C4-2B (cell line): ENCODE measurements around the gene API5.

Experiments used
- ZFX ChIP-seq: fragments of 450-650 bp; IDR thresholded peaks from 2 replicates; pipeline ENCODE4 v1.6.1; 2017
- TF ChIP-seq, protein P1 (sequence below): fragments of 450-650 bp; conservative IDR thresholded peaks from 2 replicates; pipeline ENCODE4 v1.5.1; 2017; ENCODE audit warnings: mild to moderate bottlenecking

DNA sequence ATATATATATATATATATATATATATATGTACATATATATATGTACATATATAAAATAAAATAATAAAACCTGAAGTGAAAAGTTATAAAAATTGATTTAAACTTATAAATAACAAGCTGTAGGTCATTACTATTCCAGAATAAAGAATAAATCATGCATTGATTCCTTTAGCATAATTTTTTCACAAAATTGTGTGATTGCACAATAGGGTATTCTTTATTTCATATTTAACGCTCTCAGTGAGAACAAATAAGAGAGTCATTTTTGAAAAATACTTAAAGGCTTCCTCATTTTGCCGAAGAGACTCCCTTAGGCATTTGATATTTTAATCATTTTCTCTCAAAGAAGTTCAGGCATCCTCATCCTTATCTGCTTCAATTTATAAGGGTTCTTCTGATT, 41.3 kb upstream of the API5 start:
- TF ChIP-seq, protein P1, sequence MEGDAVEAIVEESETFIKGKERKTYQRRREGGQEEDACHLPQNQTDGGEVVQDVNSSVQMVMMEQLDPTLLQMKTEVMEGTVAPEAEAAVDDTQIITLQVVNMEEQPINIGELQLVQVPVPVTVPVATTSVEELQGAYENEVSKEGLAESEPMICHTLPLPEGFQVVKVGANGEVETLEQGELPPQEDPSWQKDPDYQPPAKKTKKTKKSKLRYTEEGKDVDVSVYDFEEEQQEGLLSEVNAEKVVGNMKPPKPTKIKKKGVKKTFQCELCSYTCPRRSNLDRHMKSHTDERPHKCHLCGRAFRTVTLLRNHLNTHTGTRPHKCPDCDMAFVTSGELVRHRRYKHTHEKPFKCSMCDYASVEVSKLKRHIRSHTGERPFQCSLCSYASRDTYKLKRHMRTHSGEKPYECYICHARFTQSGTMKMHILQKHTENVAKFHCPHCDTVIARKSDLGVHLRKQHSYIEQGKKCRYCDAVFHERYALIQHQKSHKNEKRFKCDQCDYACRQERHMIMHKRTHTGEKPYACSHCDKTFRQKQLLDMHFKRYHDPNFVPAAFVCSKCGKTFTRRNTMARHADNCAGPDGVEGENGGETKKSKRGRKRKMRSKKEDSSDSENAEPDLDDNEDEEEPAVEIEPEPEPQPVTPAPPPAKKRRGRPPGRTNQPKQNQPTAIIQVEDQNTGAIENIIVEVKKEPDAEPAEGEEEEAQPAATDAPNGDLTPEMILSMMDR = no peak
- TF ChIP-seq ZFX = no peak
